ENCODE results near the gene PPP1R1B.
A peak's percentile ranks its signal among the peaks of the same experiment; 100 is the strongest.

The PPP1R1B gene

GRCh38 chr17:39617446-39618245 is 9.1 kb upstream of the PPP1R1B start:
- DNase-seq, result peak; percentile 68

DNA sequence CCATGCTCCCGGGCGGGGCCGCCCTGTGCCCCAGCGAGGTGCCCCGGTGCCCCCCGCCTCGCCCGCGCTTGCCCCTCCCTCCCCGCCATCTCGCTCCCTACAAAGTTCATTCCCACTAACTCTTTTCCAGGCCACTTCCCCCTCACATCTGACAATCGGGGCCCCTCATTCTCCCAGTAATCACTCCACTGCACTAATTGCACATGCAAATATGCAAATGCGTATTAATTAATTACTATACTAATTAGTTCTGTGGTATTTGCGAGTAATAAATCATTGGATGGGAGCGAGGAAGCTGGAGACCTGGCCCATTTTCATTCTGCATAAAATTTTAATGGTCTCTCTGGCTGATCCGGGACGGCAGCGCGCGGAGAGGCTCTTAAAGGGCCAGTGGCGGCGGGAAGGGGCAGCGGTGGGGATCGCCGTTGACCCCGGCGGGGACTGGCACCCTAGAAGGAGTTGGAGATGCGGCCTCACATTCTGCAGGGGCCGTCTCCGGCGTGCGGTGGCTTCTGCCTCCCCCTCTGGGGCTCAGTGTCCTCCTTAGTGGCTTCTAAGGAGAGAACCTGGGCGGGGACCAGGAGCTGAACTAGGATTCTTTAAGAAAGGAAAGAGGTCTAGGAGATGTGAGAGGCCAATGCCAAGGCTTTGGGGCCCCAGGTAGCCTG is 8.4 kb upstream of the PPP1R1B start:
- peak; percentile 24 for DNase-seq

- no peak for DNase-seq
Observed at GRCh38 chr17:39618956-39619785, 7.6 kb upstream of the PPP1R1B start.

- DNase-seq, result no peak
Observed at GRCh38 chr17:39619786-39620101, 7.0 kb upstream of the PPP1R1B start.

DNA sequence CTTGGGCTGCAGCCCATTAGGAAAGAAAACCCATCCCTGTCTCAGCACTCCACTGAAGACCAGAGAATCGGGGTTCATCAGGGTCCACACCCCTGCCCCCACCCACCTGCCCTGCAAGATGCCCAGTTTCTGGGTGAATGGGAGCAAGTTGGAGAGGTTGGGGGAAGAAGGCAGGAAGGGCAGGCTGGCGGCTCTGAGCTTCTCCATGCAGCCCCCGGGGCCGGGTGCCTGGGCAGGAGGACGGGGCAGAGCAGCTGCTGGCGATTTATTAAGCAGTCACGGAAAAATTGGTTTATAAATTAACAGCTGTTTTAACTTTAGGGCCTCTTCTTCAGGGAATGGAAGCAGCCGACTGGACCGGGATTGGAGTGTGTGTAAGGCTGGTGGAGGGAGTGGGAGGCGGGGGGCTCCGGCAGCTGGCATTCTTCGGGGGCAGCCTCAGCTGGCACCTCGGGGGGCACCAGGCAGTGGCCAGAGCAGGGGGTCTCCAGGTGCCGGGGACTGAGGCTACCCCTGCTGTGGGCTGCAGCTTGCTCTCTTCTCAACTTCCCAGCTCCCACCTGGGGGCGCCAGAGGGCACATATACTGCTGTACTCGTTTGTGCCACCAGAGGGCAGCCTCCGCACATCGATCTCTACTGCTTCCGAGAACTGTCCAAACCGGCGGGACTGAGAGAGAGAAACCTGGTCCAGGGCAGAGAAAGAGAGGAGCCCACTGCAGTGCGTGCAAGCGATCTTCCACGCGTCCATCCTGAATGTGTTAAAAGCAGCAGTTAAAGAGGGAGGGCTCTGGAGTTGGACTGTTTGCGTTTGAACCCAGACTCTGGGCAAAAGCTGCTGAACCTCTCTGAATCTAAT is 5.0 kb upstream of the PPP1R1B start:
- DNase-seq, result peak; percentile 80

DNA sequence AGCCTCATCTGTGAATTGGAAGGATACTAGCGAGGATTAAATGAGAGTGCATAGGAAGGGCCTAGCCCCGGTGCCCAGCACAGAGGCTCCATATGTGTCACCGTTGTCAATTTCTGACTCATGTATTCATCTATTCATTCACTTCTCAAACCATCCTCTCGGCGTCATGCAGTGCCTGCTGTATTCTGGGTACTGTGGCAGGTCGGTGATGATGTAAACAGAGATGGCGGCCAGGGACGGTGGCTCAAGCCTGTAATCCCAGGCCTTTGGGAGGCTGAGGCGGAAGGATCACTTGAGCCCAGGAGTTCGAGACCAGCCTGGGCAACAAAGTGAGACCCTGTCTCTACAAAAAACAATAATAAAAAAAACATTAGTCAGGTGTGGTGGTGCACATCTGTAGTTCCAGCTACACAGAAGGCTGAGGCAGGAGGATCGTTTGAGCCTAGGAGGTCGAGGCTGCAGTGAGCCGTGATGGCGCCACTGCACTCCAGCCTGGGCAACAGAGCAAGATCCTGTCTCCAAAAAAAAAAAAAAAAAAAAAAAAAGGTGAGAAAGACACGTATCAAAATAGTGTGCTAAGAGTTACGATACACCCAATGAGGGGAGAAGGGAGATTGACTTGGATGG is 4.3 kb upstream of the PPP1R1B start:
- DNase-seq, result no peak

GRCh38 chr17:39623356-39623950 is 3.3 kb upstream of the PPP1R1B start:
- DNase-seq, result peak; percentile 69

- DNase-seq, result no peak
Observed at GRCh38 chr17:39624313-39624712, 2.4 kb upstream of the PPP1R1B start.

GRCh38 chr17:39625198-39625785 is 1.5 kb upstream of the PPP1R1B start:
- DNase-seq, result no peak

DNA sequence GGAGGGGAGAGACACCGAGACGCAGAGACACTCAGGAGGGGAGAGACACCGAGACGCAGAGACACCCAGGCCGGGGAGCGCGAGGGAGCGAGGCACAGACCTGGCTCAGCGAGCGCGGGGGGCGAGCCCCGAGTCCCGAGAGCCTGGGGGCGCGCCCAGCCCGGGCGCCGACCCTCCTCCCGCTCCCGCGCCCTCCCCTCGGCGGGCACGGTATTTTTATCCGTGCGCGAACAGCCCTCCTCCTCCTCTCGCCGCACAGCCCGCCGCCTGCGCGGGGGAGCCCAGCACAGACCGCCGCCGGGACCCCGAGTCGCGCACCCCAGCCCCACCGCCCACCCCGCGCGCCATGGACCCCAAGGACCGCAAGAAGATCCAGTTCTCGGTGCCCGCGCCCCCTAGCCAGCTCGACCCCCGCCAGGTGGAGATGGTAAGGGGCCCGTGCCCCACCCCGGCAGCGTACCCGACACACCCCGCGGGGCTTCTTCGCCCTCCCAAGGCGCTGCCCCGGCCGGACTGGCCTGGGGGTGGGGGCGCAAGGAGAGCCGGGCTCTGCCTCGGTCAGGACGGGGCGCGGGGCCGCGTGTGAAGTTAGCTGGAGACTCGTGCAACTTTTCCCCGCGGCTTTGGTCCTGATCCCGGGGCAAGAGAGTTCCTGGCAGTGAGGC is 427 bp downstream of the PPP1R1B start:
- DNase-seq, result no peak

DNA sequence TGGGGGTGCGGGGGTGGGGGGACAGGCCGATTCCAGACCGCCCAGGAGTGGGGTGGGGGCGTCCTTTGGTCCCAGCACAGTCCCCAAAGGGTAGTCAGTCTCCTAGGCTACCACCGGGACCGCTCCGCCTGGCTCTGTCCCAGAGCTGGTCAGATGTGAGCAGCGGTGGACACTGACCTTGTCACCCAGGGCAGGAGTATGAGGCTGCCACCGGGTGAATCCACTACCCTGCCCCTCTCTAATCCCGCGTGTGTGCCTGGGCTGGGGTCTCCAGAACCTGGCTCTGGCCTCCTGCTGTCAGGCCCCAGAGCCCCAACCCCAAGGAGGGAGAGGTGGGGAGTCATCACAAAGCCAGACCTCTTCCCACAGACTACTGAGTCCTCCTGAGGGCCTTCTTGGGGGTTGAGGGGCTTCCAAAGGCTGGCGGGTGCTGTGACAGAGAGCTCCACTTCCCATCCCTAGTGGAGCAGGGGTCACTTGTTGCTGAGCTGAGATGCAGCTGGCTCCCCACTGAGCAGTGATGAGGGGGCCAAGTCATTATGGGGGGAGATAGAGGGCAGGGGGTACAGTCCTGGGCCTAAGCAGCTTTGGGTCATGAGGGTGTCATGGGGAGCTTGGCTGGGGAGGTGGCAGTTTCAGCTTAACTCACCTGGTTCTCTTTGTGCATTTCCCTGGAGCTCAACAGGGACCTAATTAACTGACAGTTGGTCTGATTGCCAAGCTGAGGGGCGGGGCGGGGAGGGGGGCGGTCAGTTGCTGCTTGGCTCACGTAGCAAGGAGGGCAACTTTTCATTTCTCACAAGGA is 1.2 kb downstream of the PPP1R1B start:
- DNase-seq, result no peak

GRCh38 chr17:39628655-39629493 is 2.1 kb downstream of the PPP1R1B start:
- no peak for DNase-seq

- DNase-seq, result no peak
Observed at GRCh38 chr17:39629494-39629880, 2.7 kb downstream of the PPP1R1B start.

- no peak for DNase-seq
Observed at GRCh38 chr17:39629898-39630297, 3.1 kb downstream of the PPP1R1B start.

- DNase-seq, result no peak
Observed at GRCh38 chr17:39631403-39631802, 4.7 kb downstream of the PPP1R1B start.

GRCh38 chr17:39632153-39632941 is 5.6 kb downstream of the PPP1R1B start:
- no peak for DNase-seq

GRCh38 chr17:39633570-39634183 is 6.9 kb downstream of the PPP1R1B start:
- DNase-seq, result no peak

GRCh38 chr17:39634384-39634871 is 7.7 kb downstream of the PPP1R1B start:
- peak; percentile 55 for DNase-seq

Measured in EL (cell line).